ENCODE measurements around the gene TBC1D14.

Gene TBC1D14

GRCh38 chr4:7005571-7005970 is 95.9 kb downstream of the TBC1D14 start:
- DNase-seq: no peak

GRCh38 chr4:7006411-7006810 is 96.8 kb downstream of the TBC1D14 start:
- no peak for DNase-seq

DNA sequence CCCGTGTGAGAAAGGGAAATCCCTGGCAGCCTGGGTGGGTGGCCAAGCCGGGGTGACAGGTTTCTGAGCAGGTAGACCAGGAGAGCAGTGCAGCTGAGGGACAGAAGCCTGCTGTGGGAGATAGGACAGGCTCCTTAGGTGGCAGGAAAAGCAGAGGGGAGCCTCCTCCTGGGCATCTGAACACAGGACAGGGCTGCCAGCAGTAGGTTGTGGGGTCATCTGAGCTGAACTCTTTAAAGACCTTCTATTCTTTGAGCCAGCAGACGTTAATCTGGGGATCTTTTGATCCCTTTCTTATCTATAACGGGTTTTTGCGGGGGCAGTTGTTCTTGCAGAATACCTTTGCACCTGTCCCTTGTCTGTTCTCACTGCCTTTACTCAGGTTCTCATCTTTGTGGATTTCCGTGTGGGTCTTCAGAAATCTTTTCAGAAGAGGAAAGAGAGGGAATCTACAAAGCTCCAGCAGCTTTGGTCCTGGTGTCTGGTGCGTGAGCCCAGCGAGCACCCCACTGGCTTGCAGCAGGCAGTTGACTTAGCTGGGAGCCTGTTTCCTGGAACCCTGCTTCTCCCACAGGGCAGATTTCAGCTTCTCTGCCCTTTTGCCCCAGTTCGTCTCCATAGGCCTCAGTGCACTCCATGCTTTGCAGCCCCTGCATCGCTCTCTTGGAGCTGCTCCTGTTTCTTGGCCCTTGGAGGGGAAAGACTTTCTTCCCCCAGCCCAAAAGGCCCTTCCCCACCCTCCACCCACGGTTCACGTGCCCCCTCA is 97.7 kb downstream of the TBC1D14 start:
- no peak for DNase-seq

GRCh38 chr4:7007944-7008343 is 98.3 kb downstream of the TBC1D14 start:
- DNase-seq: no peak

GRCh38 chr4:7009564-7009963 is 99.9 kb downstream of the TBC1D14 start:
- DNase-seq: no peak

- DNase-seq: no peak
Observed at GRCh38 chr4:7013175-7013574, 103.5 kb downstream of the TBC1D14 start.

- DNase-seq: no peak
Observed at GRCh38 chr4:7014815-7015214, 105.2 kb downstream of the TBC1D14 start.

GRCh38 chr4:7015383-7016035 is 105.9 kb downstream of the TBC1D14 start:
- DNase-seq: no peak

- no peak for DNase-seq
Observed at GRCh38 chr4:7016086-7016485, 106.5 kb downstream of the TBC1D14 start.

GRCh38 chr4:7016512-7016911 is 106.9 kb downstream of the TBC1D14 start:
- DNase-seq: no peak

DNA sequence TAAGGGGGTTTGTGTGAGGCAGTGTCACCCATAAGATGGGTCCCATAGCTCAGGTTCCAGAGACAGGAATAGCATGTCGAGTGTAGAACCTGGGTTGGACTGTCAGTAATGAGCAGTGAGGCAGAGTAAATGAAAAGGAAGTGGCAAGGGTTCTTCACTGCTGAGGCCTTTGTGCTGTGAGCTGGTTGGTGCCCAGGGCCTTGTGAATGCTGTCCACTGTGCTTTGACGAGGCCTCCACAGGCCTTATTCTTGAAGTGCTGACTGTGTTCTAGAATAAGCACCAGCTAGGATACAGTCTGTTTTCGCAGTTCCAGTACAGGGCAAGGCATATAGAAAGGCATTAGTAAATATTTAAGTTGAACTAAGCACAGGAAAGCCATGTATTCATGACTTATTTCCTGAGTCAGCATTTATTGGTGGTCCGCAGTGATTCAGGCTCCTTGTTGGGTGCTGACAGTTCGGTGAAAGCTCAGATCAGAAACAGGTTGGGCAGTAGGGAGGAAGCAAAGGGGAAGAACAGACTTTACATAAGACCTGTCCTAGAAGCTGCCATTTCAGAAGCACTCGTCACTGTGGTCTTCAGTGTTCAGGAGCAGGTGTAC is 107.9 kb downstream of the TBC1D14 start:
- DNase-seq: no peak

- no peak for DNase-seq
Observed at GRCh38 chr4:7018281-7018680, 108.7 kb downstream of the TBC1D14 start.

DNA sequence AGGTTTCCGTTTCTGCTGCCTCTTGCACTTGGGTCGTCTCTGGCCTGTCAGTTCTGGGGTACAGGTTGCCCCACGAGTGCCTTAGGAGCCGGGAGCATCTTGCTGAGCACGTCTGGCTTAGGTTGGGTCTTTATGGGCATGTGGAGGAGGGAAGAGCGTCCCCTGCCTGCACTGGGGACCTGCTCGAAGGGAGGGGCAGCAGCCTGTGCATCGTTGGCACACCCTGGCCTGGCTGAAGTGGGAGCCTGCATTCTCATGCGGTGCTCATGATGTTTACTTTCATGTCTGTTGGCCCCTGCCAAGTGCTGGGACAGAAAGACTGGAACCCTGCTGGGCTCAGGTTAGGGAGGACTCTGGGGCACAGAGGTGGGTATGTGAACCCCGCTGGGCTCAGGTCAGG is 109.7 kb downstream of the TBC1D14 start:
- DNase-seq: no peak

DNA sequence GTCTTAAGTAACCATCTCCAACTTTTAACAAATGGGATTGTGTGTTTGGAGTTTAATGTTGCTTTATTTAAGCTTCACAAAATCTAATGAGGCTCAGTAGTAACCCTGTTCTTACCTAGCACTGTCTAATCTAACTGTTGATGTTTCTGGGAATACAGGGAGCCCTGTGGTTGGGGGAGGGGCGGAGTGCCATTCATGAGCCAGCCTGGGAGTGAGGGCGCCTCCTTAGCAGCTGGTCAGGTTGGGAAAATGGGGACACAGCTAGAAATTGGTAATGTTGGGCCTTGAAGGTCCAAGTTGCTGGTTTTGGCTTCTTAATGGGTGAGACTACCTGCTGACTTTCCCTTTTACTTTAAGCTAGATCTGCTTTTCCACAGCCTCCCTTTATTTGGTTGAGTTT is 110.7 kb downstream of the TBC1D14 start:
- DNase-seq: no peak

DNA sequence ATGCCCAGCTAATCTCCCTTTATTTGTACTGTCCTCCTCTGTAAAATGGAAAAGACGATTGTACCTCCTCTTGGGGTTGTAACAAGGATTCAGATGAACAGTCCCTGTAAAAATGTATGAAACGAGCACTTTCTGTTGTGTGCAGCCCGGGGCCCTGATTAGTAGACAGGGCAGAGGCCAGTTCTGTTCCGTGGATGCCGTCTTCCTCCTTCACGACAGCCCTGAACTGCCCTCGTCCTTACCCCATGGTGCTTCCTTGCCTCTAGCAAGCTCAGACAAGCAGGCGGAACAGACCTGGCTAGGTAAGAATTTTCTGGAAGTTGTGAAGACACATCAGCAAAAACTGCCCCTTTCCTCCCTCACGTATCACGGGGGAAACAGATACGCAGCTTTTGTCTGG is 111.2 kb downstream of the TBC1D14 start:
- no peak for DNase-seq

DNA sequence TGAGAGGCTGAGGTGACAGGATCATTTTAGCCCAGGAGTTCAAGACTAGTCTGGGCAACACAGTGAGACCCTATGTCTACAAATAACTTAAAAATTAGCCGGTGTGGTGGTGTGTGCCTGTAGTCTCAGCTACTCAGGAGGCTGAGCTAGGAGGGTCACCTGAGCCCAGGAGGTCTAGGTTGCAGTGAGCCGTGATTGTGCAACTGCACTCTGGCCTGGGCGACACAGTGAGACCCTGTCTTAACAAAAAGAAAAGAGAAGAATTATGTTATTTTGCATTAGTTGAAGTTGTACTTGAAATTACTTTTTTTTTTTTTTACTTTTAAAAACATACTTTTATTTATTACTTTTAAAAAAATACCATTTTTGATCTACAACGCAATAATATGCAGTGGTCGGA is 111.7 kb downstream of the TBC1D14 start:
- DNase-seq: no peak

GRCh38 chr4:7021930-7022664 is 112.5 kb downstream of the TBC1D14 start:
- DNase-seq: no peak

DNA sequence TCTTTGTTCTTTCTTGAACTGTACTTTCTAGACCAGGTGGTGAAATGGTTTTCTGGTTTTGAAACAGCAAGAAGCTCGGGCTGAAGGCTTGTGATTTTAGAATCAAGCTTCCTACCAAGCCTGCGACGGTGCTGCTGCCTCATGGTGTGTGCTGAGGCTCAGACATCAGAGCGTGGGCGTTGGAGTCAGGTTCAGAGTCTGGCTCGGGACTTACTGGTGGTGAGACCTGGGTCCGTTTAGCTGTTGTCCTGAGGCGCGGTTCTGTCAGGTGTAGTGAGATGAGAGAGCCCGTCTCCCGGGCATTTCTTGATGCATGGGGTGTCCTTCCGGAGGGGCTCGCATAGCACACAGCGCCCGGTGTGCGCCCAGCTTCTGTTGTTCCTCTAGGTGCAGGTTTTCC is 113.9 kb downstream of the TBC1D14 start:
- DNase-seq: no peak

DNA sequence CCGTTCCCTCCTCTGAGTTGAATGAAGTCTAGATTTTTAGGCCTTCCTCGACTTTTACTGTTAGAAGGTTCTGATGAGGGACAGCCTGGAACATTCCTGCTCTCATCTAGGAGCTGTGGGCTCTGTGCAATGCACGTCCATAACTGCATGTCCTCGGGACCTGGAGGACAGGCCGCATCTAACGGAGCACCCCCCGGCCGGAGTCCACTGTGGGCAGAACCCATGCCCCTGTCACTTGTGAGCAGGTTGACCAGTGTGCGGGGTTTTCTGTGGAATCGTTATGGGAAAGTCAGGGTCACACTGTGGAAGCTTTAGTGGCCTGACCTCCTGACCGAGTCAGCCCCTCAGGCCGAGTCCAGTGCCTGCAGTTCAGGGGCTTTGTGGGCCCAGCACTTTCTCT is 114.3 kb downstream of the TBC1D14 start:
- no peak for DNase-seq

DNA sequence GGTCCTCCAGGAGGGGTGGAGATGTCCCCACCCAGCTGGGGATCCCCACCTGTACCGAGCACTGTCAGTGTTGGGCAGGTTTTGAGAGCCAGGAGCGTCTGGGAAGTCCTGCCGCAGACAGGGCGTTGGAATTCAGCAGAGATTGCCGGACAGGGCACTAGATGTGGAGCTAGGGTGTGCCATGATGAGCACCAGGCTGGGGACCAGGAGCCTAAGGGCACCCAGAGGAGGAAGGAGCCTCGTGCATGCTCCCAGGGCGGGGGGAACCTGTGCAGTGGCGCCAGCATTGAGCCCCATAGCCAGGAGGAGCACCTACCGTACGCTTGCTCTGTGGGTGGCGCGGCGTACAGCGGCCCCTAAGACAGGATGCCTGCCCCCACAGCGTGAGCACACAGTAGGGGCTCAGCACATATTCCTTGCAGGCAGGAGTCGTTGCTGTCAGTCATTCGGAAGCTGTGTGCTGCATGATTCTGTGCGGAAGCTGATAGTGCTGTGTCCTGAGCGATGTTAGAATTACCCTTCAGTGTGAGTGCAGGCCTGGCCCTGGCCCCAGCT is 114.8 kb downstream of the TBC1D14 start:
- DNase-seq: no peak

- no peak for DNase-seq
Observed at GRCh38 chr4:7025040-7025602, 115.5 kb downstream of the TBC1D14 start.

GRCh38 chr4:7026107-7026506 is 116.5 kb downstream of the TBC1D14 start:
- DNase-seq: no peak

- no peak for DNase-seq
Observed at GRCh38 chr4:7027284-7027683, 117.7 kb downstream of the TBC1D14 start.

Measured in NCI-H187 treated with DMSO at 0.1 percent for 48 hours (cell line).